PFSK-1 (cell line): Measurements from ENCODE around the gene CNTN3.

ENCODE experiments used
- FOXP2 ChIP-seq: optimal IDR thresholded peaks from 2 replicates; pipeline ENCODE3; 2011; ENCODE audit warnings: borderline replicate concordance, control low read depth, inconsistent platforms; ENCODE audit not compliant: insufficient read depth; ENCODE audit errors: extremely low read length, extremely low read depth
- POLR2AphosphoS5 ChIP-seq: IDR thresholded peaks from 2 replicates; pipeline ENCODE4 v1.6.1; 2012; ENCODE audit warnings: low read depth, mild to moderate bottlenecking, control low read depth, low read length, moderate library complexity
- REST ChIP-seq, 2 experiments: IDR thresholded peaks; 2 replicates each; pipeline versions ENCODE4 v1.6.1 to v1.8.0; 2011 to 2012; ENCODE audit warnings: low read depth in 2 of 2, low read length in 2 of 2, control low read depth in 1 of 2, inconsistent platforms in 1 of 2, mild to moderate bottlenecking in 1 of 2, moderate library complexity in 1 of 2; ENCODE audit not compliant: insufficient read depth in 1 of 2
- TAF1 ChIP-seq: IDR thresholded peaks from 2 replicates; pipeline ENCODE4 v1.6.1; 2012; ENCODE audit warnings: low read length, control low read depth, borderline replicate concordance; ENCODE audit not compliant: insufficient read depth

- TF ChIP-seq REST (IDR thresholded peaks at IDR 0.05; ENCODE audit: insufficient read depth in 1 of 2, low read depth in 2 of 2, low read length in 2 of 2) (no peak), TAF1 (no peak), POLR2AphosphoS5 (no peak), FOXP2 (no peak)
Observed at GRCh38 chr3:74630602-74631001, 16.1 kb upstream of the CNTN3 start.
